Activated gamma-delta T cell (primary cell): ENCODE measurements around the gene RALGAPA1.

ENCODE experiments used
- DNase-seq: peaks from one replicate; lab custom pipeline; 2025; lab: John Stamatoyannopoulos, UW

Gene RALGAPA1

GRCh38 chr14:35535483-35536112, 273.5 kb downstream of the RALGAPA1 start:
- DNase-seq: no peak

DNA sequence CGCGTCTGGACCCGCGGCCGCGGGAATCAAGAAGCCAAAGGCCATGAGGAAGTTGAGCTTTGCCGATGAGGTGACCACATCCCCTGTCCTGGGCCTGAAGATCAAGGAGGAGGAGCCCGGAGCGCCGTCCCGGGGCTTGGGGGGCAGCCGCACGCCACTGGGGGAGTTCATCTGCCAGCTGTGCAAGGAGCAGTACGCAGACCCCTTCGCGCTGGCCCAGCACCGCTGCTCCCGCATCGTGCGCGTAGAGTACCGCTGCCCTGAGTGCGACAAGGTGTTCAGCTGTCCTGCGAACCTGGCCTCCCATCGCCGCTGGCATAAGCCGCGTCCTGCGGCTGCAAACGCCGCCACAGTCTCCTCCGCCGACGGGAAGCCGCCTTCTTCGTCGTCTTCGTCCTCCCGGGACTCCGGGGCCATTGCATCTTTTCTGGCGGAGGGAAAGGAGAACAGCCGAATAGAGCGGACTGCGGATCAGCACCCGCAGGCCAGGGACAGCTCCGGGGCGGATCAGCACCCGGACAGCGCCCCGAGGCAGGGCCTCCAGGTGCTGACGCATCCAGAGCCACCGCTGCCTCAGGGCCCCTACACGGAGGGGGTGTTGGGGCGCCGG, 274.1 kb downstream of the RALGAPA1 start:
- peak; percentile 24 for DNase-seq

GRCh38 chr14:35534208-35534872, 274.8 kb downstream of the RALGAPA1 start:
- no peak for DNase-seq

DNA sequence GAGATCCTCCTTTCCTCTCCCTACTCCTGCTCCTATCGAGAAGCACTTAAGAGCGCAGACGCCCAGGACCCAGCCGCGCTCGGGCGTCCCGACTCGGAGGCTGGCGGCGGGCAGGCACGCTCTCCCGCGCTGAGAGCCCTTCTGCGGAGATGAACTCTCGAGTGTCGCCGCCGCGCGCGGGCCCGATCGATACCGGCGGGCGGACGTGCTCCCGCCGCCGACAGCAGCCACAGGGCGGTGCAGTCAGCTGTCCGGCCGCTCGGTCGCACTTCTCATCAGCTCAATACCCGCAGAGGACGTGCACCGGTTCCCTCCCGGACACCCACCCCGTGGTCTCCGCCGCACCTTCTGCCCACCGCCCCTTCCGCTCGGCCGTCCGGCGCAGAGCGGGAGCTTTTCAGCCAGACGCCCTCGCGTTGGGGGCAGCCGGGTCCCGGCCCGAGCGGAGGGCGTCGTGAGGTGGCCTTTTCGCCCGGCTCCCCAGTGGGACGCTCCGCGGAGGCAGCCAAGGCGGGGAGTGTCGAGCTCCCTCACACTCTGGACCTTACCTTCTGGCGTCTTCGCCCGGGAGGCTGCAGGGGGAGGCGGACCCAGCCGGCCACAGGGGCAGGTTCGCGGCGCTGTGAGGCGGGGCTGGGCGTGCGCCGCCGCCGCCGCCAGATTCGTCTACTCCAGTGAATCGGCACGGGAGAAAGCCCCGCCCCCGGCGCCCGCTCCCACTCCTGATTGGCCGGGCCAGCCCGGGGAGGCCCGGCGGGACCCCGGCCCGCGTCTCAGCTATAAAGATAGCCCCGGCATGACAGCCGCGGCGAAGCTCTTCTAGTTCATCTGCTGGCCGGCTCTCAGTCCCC, 275.5 kb downstream of the RALGAPA1 start, which contains the start of gene INSM2:
TSS of gene INSM2 (plus strand) at position 808 of the 851 bp plus-strand sequence. CDS start 89 bp downstream, outside the sequence.
- DNase-seq: peak; percentile 38

DNA sequence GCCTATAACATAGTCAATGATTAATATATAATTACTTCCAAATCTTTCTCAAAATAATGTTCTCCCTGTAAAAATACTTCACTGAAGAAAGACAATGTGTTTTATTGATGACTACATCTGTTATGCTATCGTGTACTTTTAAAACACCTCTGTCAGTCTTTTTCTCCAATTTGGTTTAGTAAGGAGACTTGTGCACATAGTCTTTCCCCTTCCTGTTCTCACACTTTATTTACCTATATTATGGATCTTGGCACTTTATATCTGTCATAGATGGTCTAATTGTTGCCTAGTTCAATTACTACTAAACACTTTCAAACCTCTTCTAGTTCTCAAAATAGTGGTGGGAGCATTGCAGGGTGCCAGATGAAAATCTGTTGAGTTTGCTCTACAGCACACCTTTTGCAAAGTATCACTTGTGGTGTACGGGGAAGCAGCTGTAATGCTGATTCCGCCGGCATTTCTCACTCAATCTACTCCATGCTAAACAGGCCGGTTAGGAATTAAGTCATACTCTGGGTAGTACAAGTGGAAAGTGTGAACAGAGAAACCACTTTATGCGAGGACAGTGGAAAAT, 276.2 kb downstream of the RALGAPA1 start:
- DNase-seq: no peak

DNA sequence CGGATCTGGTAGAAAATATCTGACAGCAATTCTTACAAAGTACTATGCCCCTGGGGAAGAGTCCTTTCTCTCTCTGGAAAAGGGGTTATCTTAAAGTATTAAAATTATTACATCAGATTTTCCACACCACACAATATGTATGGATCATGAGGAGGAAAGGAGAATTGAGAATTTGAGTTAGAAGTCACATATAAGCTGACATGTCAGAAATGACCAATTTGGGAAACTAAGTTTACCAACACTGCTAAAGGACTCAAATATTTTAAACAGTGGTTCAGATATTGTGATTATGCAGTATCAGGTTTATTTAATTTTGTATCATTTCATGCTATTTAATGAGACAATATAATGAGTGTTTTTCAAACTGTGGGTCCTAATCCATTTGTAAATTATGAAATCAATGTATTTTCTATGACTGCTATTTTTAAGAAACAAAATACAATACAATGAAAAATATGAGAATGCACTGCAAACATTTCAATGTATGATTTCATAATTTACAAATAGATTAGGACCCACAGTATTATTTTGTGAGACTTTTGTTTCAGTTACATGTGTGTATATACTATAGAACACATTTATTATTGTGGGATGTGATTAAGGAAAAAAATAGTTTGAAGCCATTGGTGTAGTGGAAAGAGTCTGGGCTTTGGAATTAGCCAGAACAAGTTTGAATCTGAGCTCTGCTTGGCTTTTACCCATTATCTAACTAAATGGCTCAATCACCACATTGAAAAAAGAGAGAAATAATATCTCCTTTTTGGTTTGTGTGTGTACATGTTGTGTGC, 276.9 kb downstream of the RALGAPA1 start:
- no peak for DNase-seq

- no peak for DNase-seq
Measured at GRCh38 chr14:35526962-35527361, 282.1 kb downstream of the RALGAPA1 start.

- no peak for DNase-seq
Measured at GRCh38 chr14:35525695-35526094, 283.4 kb downstream of the RALGAPA1 start.

- DNase-seq: no peak
Measured at GRCh38 chr14:35519986-35520385, 289.1 kb downstream of the RALGAPA1 start.

GRCh38 chr14:35515916-35516315, 293.2 kb downstream of the RALGAPA1 start:
- DNase-seq: no peak

DNA sequence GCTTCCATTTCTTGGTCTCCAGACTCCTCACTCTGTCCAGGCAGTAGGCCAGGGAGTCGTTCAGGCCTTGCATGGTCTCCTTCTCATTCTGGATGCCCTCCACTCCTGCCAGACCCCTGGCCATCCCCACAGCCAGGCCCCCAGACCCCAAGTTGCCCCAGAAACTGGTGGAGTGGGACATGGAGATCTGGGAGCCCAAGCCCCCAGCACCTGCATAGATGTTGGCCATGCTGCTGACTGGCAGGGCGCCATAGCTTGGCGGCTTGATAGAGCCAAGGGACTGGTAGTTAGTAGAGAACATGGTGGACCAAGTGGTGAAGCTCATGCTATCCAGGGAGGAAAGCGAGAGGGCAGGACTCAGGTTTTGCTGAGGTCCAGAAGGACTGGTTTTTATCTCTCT, 296.3 kb downstream of the RALGAPA1 start:
- no peak for DNase-seq

- DNase-seq: no peak
Measured at GRCh38 chr14:35509846-35510245, 299.2 kb downstream of the RALGAPA1 start.

DNA sequence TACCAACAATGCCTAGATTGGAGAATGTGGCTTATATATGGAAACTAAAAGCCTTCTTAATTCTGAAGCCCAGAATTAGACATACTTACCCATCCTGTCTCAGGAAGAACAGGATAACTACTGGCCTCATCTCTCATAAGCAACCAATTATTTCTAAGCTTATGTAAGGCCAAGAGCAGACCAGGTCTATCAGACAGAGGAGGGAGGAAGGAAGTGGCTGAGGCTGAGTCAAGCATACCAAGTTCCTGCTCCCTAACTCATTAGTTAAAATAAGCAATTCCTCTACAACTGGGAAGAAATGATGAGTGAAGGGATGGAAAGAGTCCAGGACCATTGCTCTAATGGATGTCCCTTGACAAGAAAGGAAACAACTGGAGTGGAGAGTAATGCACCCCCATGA, 302.2 kb downstream of the RALGAPA1 start:
- no peak for DNase-seq

DNA sequence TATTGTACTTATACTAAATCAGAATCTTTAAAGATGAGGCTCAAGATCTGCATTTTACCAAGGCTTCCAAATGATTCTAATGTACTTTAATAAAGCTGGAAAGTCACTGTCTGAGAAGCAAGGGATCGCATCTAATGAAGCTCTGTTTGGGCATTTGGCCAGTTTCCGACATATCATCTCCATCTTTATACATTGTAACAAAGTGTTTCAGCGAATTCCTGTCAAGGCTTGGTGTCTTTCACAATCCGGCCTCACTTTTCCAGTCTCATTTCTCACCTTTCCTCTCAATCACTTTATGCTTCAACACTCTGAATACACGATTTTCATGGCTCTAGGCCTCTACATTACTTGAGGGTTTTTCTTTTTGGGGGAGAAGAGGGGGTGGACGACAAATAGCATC, 302.6 kb downstream of the RALGAPA1 start:
- DNase-seq: no peak

DNA sequence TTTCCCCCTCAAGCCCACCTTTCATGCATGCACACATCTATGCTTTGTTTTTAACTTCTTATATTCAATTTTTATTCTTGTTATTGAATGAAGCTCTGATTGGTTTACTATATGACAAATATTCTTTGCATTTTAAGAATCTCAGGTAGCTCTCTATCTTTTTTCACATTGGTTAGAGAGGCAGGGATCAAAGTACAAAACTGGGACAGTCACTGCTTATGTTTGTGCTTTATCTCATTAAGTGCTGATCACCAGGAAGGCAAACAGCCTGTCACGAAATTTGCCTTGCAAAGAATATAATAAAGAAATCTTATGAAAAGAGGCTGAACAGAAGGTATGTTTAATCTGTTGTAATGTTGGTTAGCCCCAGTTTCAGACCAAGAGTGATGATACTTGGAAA, 304.8 kb downstream of the RALGAPA1 start:
- DNase-seq: no peak

- no peak for DNase-seq
Measured at GRCh38 chr14:35503646-35504045, 305.4 kb downstream of the RALGAPA1 start.

DNA sequence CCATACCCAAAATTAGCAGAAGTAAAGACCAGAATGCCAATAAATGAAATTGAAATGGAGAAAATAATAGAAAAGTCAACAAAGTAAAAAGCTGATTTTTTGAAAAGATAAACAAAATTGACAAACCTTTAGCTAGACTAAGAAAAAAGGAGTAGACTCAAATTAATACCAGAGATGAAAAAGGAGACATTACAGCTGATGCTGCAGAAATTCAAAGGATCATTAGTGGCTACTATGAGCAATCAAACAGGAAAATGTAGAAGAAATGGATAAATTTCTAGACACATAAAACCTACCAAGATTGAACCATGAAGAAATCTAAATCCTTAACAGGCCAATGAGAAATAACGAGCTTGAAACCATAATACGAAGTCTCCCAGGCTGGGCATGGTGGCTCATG, 309.9 kb downstream of the RALGAPA1 start:
- DNase-seq: no peak

DNA sequence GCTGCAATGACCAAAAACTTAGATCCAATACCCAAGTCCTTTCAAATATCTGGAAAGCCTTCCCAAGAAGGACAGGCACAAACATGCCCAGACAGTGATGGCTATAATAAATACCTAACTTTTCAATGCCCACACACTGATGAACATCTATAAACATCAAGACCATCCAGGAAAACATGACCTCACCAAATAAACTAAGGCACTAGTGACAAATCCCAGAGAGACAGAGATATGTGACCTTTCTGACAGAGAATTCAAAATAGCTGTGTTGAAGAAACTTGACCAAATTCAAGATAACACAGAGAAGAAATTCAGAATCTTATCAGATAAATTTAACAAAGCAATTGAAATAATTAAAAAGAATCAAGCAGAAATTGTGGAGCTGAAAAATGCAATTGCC, 313.8 kb downstream of the RALGAPA1 start:
- DNase-seq: no peak

DNA sequence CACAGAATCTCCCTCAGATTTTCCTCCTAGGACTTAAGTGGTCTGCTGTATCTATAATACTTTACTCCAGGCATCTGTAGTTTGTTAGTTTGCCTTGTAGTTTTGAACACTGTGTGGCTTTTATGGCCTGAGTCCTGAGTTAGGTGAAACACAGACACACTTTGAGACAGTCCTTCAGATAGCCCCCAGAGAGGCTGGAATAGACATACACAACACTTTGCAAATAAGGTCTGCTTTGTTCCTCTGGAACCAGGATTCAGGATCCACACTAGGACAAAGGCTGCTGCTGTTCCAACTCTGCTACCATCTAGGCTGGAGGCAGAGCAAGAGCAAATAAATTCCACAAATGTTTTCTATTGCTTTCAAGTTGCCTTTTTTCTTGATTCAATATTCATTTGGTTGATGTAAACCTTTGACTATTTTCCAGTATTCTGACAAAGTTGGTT, 316.5 kb downstream of the RALGAPA1 start:
- no peak for DNase-seq
